NK-92 treated with Interleukin-12 subunit alpha and Interleukin-12 subunit beta, amount 100 ng/mL, for 24 hours (cell line): ENCODE data around the gene SRPK3.

ENCODE experiments used
- DNase-seq: peaks from one replicate; lab custom pipeline; 2025; lab: John Stamatoyannopoulos, UW

SRPK3 gene

DNA sequence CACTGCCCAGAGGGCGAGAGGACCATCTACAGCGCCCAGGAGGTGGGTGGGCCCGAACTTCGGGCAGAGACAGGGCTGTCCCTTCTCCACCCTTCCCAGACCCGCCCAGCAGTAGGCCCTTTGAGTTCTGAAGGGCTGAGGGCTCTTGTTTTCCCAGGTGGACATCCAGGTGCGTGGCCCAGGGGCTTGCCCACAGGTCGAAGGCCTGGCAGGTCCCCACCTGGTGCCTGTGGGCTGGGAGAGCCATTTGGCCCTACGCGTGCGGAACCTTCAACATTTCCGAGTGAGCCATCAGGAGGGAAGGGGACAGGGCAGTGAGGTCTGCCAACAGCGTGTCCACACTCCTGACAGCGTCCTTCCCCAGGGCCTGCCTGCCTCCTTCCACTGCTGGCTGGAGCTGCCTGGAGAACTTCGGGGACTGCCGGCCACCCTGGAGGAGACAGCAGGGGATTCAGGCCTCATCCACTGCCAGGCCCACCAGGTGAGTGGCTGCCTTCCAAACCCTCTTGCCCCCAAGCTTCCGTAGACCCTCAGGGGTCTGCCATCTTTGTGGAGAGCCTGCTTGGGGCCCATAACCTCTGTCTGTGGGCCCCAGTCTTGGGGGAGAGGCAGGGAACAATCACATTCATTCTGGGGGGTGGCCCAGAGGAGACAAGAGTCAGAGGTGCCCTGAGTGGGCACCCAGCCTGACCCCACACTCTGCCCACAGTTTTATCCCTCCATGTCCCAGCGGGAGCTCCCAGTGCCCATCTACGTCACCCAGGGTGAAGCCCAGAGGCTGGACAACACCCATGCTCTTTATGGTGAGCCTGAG lies 10.0 kb upstream of the SRPK3 start:
- DNase-seq: no peak

DNA sequence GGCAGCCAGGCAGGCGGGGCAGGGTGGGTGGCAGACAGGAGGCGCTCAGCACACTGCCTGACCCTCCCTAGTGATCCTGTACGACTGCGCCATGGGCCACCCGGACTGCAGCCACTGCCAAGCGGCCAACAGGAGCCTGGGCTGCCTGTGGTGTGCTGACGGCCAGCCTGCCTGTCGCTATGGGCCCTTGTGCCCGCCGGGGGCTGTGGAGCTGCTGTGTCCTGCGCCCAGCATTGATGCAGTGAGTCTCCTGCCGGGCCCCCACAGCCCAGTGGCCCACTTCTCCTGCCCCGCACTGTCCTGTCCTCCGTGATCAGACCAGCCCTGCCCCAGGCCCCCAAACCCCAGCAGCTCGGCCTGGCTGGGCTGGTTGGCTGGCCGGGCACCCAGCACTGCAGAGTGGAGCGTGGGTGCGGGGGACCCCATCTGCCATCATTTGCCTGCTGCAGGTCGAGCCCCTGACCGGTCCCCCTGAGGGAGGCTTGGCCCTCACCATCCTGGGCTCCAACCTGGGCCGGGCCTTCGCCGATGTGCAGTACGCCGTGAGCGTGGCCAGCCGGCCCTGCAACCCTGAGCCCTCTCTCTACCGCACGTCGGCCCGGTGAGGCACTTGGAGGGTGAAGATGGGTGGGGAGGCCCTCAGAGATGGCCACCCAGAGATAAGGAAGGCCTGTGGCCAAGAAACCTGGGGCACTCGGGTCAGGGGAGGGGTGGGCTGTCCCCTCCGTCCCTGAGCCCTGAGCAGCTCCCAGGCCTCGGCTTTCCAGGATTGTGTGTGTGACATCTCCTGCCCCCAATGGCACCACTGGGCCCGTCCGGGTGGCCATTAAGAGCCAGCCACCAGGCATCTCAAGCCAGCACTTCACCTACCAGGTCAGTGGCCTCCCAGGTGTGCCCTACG lies 9.2 kb upstream of the SRPK3 start:
- DNase-seq: no peak

DNA sequence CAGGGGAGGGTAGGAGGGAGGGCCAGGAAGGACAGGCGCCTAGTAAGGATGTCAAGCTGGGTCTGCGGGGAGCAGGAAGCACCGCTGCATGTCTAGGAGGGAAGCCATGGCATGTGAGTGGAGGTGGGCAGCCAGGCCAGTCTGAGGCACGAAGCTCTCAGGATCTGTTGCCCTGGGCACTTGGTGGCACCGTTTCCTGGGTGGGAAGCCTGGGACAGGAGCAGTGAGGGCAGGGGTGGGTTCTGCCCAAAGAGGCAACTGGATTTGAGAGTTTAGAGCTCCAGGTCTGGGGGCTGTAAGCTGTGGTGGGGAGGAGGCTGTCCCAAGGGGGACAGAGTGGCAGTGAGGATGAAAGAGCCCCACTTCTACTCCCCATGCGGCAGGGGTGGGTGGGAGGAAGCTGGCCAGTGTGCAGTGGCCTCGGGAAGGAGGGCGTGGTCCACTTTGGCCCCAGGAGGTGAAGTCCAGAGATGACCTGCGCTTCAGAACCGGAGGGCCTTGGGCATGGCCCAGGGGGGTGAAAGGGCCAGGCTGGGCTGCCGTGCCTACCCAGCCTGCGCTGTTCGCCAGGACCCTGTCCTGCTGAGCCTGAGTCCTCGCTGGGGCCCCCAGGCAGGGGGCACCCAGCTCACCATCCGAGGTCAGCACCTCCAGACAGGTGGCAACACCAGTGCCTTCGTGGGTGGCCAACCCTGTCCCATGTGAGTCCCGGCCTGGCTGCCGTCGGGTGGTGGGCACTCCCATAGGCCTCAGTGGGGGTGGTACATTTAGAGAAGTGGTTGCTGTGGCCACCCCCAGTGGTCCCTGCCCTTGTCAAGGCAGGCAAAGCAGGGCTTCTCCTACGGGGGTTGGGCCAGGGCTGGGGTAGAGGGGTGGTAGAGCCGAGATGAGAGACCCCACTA lies 8.3 kb upstream of the SRPK3 start:
- DNase-seq: no peak

DNA sequence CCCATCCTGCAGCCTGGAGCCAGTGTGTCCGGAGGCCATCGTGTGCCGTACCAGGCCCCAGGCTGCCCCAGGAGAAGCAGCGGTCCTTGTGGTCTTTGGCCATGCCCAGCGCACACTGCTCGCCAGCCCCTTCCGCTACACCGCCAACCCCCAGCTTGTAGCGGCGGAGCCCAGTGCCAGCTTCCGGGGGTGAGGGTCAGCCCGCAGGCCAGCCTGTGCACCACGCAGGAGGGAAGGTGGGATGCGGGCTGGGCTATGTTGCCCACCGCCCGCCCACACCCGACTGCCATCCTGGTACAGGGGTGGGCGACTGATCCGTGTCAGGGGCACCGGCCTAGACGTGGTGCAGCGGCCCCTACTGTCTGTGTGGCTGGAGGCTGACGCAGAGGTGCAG lies 7.6 kb upstream of the SRPK3 start:
- DNase-seq: no peak

DNA sequence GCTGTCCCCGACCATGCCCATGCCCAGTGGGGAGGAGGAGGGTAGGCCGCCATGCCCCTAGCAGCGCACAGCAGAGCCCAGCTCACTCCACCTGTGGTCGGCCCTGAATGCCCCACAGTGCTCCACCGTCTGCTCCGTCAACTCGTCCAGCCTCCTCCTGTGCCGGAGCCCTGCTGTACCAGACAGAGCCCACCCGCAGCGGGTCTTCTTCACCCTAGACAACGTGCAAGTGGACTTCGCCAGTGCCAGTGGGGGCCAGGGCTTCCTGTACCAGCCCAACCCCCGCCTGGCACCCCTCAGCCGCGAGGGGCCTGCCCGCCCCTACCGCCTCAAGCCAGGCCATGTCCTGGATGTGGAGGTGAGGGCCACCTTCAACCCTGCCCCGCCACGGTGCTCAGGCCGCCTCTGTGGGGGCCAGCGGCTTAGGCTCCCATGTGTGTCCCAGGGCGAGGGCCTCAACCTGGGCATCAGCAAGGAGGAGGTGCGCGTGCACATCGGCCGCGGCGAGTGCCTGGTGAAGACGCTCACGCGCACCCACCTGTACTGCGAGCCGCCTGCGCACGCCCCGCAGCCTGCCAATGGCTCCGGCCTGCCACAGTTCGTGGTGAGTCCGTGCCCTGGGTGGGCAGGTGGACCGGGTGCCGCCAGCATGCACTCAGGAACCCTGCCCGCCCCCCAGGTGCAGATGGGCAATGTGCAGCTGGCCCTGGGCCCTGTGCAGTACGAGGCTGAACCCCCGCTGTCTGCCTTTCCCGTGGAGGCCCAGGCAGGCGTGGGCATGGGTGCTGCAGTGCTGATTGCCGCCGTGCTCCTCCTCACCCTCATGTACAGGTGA lies 6.9 kb upstream of the SRPK3 start:
- no peak for DNase-seq

DNA sequence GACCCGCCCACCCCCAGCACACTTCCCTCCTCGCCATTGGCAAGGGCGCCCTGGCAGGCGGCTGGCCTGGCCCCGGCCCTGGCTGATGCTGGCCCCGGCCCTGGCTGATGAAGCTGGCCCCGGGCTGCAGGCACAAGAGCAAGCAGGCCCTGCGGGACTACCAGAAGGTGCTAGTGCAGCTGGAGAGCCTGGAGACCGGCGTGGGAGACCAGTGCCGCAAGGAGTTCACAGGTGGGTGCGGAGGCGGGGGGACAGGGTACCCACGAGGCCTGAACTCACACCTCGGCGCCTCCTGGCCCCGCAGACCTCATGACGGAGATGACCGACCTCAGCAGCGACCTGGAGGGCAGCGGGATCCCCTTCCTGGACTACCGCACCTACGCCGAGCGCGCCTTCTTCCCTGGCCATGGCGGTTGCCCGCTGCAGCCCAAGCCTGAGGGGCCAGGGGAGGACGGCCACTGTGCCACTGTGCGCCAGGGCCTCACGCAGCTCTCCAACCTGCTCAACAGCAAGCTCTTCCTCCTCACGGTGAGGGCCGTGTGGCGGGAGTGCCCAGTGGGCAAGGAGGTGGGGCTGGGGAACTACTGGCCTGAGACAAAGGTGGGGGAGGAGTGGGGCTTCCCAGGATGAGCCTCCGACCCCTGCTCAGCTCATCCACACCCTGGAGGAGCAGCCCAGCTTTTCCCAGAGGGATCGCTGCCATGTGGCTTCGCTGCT lies 6.1 kb upstream of the SRPK3 start:
- DNase-seq: no peak

DNA sequence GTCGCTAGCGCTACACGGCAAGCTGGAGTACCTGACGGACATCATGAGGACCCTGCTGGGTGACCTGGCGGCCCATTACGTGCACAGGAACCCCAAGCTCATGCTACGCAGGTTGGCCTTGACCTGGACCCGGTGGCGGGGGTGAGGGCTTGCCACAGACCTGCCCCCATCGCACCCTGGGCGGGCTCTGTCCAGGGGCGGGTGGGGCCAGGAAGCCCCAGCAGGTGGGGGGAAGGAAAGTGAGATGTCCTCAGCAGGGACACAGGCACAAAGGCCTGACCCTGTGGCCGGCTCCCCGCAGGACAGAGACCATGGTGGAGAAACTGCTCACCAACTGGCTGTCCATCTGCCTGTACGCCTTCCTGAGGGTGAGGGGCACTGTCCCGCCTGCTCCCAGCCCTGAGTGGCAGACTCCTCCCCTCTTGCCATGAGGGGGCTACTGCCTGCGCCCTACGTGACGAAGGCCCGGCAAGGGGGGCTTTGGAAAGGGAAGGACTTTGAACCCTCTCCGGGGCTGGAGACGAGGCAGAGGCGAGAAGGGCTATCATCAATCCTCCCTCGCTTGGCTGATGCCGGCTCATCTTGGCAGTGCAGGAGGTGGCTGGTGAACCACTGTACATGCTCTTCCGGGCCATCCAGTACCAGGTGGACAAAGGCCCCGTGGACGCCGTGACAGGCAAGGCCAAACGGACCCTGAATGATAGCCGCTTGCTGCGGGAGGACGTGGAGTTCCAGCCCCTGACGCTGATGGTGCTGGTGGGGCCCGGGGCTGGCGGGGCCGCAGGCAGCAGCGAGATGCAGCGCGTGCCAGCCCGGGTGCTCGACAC lies 5.3 kb upstream of the SRPK3 start:
- no peak for DNase-seq

DNA sequence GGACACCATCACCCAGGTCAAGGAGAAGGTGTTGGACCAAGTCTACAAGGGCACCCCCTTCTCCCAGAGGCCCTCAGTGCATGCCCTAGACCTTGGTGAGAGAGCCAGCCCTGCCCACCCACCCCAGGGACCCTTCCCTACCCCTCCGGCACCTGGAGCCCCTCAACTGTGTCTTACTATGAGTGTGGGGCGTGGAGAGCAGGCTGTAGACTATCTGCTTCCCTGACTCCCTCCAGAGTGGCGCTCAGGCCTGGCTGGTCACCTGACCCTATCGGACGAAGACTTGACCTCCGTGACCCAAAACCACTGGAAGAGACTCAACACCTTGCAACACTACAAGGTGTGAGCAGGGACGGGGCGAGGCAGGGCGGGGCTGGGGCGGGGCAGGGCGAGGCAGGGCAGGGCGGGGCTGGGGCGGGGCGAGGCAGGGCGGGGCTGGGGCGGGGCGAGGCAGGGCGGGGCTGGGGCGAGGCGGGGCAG lies 4.7 kb upstream of the SRPK3 start:
- no peak for DNase-seq

DNA sequence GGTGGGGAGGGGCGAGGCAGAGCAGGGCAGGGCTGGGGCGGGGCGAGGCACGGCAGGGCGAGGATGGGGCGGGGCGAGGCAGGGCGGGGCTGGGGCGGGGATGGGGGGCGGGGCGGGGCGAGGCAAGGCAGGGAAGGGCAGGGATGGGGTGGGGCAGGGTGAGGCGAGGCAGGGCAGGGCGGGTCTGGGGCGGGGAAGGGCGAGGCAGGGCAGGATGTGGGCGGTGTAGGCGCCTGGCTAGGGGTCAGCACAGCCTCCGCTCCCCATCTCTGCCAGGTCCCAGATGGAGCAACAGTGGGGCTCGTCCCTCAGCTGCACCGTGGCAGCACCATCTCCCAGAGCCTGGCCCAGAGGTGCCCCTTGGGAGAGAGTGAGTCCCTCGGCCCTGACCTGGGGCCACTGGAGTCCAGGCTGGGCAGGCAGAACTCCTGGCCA lies 4.2 kb upstream of the SRPK3 start:
- no peak for DNase-seq

DNA sequence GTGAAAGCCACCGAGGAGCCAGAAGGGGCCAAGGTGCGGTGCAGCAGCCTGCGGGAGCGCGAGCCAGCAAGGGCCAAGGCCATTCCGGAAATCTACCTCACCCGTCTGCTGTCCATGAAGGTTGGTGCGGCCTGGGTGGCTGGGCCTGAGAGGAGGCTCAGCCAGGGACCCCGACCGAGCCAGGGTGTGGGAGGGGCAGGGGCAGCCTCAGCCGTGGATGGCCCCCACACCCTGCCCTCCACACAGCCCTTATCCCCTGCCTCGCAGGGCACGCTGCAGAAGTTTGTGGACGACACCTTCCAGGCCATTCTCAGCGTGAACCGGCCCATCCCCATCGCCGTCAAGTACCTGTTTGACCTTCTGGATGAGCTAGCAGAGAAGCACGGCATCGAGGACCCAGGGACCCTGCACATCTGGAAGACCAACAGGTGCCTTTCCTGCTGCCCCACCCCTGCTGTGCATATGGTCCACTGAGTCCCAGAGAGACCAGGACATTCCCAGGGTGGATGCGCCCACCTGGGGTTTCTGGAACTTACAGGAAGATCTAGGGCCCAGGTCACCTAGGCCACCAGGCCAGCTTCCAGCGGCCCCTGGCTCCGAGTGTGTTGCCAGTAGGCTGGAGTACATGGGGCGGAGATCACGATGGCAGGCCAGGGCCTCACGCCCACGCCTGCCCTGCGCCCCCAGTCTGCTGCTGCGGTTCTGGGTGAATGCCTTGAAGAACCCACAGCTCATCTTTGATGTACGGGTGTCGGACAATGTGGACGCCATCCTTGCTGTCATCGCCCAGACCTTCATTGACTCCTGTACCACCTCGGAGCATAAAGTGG lies 3.4 kb upstream of the SRPK3 start:
- DNase-seq: no peak

DNA sequence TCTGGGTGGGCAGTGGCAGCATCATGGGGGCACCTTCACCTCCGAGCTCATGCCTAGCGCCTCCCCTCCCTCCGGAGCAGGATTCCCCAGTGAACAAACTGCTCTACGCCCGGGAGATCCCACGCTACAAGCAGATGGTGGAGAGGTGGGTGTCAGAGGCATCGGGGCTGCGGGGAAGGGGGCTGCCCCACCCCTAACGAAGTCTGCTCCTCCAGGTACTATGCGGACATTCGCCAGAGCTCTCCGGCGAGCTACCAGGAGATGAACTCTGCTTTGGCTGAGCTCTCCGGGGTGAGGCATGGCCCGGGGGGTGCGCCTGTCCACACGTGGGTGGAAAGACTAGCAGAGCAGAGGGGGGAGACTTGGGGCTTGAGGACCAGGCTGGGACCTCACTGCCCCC lies 2.7 kb upstream of the SRPK3 start:
- DNase-seq: no peak

DNA sequence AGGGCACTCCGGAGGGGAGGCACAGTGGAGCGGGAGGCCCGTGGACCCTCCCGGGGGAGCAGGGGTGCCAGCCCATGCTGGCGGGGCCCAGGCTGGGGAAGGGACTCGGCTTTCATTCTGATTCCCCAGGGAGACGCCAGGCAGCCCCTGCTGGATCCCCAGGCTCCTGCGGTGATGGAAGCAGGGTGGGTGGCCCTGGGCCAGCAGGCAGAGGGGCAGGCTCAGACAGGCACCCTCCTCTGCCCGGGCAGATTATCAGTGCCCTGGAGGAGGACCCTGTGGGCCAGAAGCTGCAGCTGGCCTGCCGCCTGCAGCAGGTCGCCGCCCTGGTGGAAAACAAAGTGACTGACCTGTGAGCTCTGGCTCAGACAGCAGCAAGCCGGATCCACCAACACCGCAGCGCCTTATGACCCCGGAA lies 2.1 kb upstream of the SRPK3 start:
- no peak for DNase-seq

DNA sequence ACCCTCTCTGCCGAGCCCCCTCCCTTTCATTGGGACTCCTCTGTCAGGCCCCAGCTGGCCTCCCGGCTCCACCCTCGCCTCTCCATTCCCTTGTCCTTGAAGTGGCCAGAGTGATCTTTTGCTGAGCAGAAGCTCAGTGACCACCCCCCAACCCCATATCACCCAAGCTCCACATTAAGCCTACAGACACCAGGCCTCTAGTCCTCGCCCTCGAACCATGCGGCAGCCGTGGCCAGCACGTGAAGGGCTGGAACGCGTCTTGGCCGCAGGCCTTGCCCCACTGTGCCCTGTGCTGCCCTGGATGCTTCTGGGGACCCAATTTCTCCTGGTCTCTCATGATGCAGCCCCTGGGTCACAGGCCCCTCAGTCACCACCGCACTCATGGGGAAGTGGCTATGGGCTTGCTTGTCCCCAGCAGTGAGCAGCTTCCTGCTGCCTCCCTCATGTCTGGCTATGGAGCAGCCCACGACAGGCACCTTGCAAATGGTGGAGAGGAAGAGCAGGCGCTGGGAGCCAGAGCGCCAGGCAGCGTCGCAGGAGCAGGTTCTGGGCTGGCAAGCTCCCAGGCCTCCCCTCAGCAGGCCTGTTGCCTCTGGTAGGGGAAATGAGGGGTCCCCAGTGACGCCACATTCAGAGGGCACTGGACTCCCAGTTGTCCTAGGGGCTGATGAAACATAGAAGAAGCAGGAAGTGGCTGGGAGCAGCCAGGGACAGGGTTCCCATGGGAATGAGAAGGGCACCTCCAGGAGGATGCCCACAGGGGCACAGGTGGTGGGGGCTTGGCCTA lies 757 bp upstream of the SRPK3 start:
- DNase-seq: no peak

DNA sequence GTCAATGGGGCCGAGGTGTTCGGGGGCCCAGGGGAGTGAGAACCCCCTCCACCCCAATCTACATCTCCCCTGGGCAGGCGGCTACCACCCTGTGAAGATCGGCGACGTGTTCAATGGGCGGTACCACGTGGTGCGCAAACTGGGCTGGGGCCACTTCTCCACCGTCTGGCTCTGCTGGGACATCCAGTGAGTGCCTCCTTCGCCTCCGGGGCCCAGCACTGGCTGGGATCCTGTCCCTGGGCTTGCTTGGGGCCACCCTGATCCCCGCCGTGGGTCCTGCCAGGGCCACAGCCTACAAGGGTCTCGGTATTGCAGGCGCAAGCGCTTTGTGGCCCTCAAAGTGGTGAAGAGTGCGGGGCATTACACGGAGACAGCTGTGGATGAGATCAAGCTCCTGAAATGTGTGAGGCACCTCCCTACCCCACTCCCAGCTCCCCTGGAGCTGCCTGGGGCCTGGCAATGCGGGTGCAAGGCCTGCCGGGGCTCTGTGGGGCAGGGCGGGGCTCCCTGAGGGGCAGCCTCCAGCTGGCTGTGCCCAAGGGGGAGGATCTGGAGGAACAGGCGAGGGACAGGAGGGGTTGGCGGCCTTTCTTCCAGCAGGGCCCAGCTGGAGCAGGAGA lies 697 bp downstream of the SRPK3 start:
- DNase-seq: no peak

DNA sequence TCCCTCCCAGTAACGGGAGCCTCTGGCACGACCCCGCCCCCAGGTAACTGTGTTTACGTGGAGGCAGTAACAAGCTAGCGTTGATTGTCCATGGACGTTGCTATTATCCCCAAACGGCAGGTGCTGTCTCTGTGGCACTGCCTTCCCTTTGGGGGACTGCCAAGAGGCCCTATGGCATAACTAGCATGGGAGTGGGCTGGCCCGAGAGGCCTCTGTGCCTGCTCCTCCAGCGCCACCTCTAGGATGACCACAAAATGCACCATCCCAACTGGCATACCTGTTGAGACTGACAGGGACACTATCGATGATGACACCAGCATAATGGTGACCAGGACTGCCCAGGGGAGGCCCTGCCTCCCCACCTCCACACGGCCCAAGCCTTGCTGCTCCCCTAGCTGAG lies 1.5 kb downstream of the SRPK3 start:
- no peak for DNase-seq

DNA sequence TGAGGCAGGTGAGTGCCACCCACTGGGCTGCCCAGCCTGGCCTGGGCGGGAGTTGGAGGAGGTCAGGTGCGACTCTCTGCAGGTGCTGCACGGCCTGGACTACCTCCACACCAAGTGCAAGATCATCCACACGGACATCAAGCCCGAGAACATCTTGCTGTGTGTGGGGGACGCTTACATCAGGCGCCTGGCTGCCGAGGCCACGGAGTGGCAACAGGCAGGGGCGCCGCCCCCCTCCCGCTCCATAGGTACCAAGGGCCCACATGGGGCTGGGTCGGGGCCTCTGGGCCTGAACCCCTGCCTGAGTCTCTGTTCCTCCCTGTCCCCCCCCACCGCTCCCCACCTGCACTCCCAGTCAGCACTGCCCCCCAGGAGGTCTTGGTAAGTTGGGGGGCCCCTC lies 2.0 kb downstream of the SRPK3 start:
- no peak for DNase-seq

DNA sequence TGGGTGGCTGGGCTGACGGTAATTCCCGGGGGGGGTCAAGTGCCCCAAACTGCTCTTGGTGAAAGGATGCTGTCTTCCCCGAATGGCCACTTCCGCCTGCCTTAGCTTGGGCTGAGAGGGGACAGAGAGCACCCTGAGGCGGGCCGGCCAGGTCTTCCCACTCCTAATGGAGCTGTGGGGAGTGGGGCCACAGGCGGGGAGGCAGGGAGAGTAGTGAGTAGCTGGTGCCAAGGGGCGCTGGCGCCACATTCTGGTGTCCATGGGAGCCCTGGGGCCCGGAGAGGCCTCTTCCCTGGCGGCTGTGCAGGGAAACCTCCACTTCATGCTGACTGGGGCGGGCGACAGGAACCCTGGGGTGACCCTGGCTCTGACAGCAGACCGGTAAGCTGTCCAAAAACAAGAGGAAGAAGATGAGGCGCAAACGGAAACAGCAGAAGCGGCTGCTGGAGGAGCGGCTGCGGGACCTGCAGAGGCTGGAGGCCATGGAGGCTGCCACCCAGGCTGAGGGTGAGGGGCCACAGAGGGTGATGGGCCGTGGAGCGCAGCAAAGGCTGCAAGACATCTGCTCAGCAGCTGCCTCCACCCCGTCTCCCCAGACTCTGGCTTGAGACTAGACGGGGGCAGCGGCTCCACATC lies 2.7 kb downstream of the SRPK3 start:
- DNase-seq: no peak
